Kidney (tissue), 14 donors: ENCODE data around the gene DNAAF5. TPM values are rescaled to one million over a fixed set of nuclear protein-coding genes. Genes with fewer than 3 reads are reported as not detected.

Source experiments
- DNase-seq, 5 donors: peaks; one replicate each; pipeline ENCODE4 v3.0.0-alpha.2; 2013 to 2020
- FAIRE-seq: peaks from 2 replicates; lab custom pipeline; 2012; peaks lifted over from hg19 to GRCh38; lab: Jason Lieb, UNC
- H3K27ac ChIP-seq, 2 donors: one replicate each; pipeline ENCODE4 v1.7.0; 2013; ENCODE audit warnings: low read depth in 2 of 2, low read length in 2 of 2, inconsistent platforms in 1 of 2
- H3K27me3 ChIP-seq: one replicate; pipeline ENCODE4 v1.7.1; 2013; ENCODE audit warnings: low read length, inconsistent platforms; ENCODE audit not compliant: control insufficient read depth, insufficient read depth
- H3K36me3 ChIP-seq, 3 donors: one replicate each; pipeline versions ENCODE4 v1.7.0 to v1.7.1; 2013; ENCODE audit warnings: low read length in 3 of 3, control low read depth in 1 of 3, inconsistent platforms in 1 of 3; ENCODE audit not compliant: insufficient read depth in 3 of 3, control insufficient read depth in 2 of 3
- H3K4me1 ChIP-seq, 3 donors: one replicate each; pipeline versions ENCODE4 v1.7.0 to v1.7.1; 2013; ENCODE audit warnings: low read length in 3 of 3, inconsistent platforms in 1 of 3, low read depth in 1 of 3; ENCODE audit not compliant: control insufficient read depth in 2 of 3, insufficient read depth in 2 of 3
- H3K4me3 ChIP-seq, 3 donors: one replicate each; pipeline versions ENCODE4 v1.7.0 to v1.8.1; 2013; ENCODE audit warnings: low read length in 3 of 3, control low read depth in 1 of 3, inconsistent platforms in 1 of 3
- H3K9ac ChIP-seq, 3 donors: one replicate each; pipeline versions ENCODE4 v1.7.0 to v1.7.1; 2013; ENCODE audit warnings: low read length in 3 of 3, control low read depth in 1 of 3, inconsistent platforms in 1 of 3
- H3K9me3 ChIP-seq, 3 donors: one replicate each; pipeline versions ENCODE4 v1.7.0 to v1.7.1; 2013; ENCODE audit warnings: low read length in 3 of 3, control low read depth in 1 of 3, inconsistent platforms in 1 of 3; ENCODE audit not compliant: control insufficient read depth in 2 of 3, insufficient read depth in 1 of 3
- intact Hi-C: fragments of 100-400 bp; cut with DNase I; formaldehyde crosslinking; loops from one replicate; pipeline ENCODE4 v1.11.1; 2022
- polyA plus RNA-seq: library from polyadenylated mRNA; stranded (reverse); fragments of 350-450 nt; fragmentation: Illumina TruSeq; extraction: RNeasy Lipid Tissue Mini Kit (QIAGEN cat#74804); gene quantifications from one replicate; pipeline ENCODE4 v1.2.3, GENCODE V29; 2014; ENCODE audit warnings: low read depth, low replicate concordance; ENCODE audit not compliant: insufficient read depth
- total RNA-seq: library from RNA; stranded (reverse); fragmentation: NEBNext Ultra II Directional; extraction: Animal tissue kit (Norgen Biotek cat#: 25700); gene quantifications from one replicate; pipeline ENCODE4 v1.2.1, GENCODE V29; 2021
- TF ChIP-seq, protein P1 (sequence below): IDR thresholded peaks from 3 replicates; pipeline ENCODE4 v1.5.1; 2012; ENCODE audit warnings: mild to moderate bottlenecking, moderate library complexity, borderline replicate concordance; ENCODE audit not compliant: insufficient read depth; ENCODE audit errors: extremely low read depth
- donor health status: control.
- donor health status: control.
- donor health status: control.
- donor health status: control.
- donor health status: control.
- donor health status: DM: yes; HTN: yes; CAD: no.
- donor health status: Normal renal cell carcinoma (clear cell type).

DNAAF5 gene
- total and polyA plus RNA-seq, 2 donors from 2014 or later = 11.6 to 29.7 TPM

DNA sequence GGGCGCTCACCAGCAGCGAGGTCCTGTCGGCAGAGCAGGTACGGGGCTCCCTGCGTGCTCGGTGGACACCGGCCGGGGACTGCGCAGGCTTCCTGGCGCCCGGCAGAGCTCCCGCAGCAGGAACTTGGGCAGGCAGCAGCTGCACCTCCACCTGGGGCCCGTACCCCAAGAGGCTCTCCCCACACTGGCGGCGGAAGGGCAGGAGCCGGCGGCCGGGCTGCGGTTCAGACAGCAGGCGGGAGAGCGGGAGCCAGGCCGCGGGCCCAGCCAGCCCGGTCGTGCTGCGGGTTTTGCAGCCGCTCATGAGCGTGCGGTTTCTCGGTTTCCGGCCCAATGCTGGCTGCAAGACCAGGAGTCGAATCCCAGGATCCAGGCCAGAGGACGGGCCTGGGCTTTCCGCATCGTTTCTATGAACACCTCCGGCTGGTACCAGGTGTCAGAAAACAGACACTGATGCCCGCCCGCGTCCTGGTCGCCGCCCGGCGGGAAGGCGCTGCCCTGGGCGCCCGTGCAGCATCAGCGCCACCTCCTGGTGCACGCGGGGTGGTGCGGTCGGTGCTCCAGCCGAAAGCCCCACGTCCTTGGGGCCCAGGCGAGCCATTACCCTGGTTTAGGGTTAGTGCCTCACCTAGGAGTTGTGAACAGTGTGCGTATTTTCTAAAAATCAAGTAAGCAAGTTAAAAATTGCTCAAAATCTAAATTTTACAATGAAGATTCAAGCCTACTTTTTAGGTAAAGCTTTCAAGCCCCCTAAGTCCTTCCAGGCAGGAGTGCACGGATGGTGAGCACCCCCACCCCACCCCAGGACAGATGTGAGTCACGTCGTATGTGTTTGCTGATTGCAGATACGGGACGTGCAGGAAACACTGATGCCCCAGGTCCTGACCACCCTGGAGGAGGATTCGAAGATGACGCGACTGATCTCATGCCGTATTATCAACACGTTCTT, 47.9 kb downstream of the DNAAF5 start:
- no peaks in the 10 kb centered on the region for H3K9me3 ChIP-seq
- DNase-seq (peak; percentile 63 to 82 (median 73)), FAIRE-seq (no peak)
- H3K4me1 ChIP-seq = peaks cover 7 to 25% (median 24%) of the 10 kb centered on the region in 3 donors
- intact Hi-C loops = no loop called here
- H3K9ac ChIP-seq = peak overlapping the region in 1 of 3 donors; percentile 34
- no peaks in the 10 kb centered on the region for H3K27me3 ChIP-seq
- H3K36me3 ChIP-seq = peaks cover 2 to 10% (median 8%) of the 10 kb centered on the region in 3 donors
- no peak overlapping the region for H3K27ac ChIP-seq
- TF ChIP-seq, protein P1, sequence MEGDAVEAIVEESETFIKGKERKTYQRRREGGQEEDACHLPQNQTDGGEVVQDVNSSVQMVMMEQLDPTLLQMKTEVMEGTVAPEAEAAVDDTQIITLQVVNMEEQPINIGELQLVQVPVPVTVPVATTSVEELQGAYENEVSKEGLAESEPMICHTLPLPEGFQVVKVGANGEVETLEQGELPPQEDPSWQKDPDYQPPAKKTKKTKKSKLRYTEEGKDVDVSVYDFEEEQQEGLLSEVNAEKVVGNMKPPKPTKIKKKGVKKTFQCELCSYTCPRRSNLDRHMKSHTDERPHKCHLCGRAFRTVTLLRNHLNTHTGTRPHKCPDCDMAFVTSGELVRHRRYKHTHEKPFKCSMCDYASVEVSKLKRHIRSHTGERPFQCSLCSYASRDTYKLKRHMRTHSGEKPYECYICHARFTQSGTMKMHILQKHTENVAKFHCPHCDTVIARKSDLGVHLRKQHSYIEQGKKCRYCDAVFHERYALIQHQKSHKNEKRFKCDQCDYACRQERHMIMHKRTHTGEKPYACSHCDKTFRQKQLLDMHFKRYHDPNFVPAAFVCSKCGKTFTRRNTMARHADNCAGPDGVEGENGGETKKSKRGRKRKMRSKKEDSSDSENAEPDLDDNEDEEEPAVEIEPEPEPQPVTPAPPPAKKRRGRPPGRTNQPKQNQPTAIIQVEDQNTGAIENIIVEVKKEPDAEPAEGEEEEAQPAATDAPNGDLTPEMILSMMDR = peak; percentile 83
- H3K4me3 ChIP-seq = no peak overlapping the region

DNA sequence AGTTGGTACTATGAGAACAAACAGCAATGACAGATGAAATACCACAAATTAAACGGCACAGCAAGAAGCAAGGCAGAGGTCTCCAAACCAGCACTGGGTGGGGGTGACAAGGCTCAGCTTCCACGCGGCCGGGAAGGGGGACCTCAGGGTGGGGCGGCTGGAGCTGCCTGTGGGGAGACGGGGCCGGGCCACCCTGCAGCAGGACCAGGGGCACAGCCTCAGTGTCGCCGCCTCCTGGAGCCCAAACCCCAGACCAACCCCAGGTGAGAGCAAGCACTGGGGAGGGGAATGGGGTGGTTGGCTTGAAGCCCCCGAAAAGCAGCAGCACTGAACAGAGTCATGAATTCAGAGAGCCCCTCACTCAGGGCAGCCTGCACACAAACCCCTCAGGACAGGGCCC, 49.9 kb downstream of the DNAAF5 start:
- no peak overlapping the region for H3K9ac ChIP-seq
- TF ChIP-seq, protein P1 = no peak
- DNase-seq (peak in 1 of 5 donors; percentile 49), FAIRE-seq (no peak)
- H3K27ac ChIP-seq = no peak overlapping the region
- H3K4me1 ChIP-seq = peaks cover 4 to 13% (median 10%) of the 10 kb centered on the region in 3 donors
- no peak overlapping the region for H3K4me3 ChIP-seq
- no peaks in the 10 kb centered on the region for H3K9me3 ChIP-seq
- intact Hi-C loops = no loop called here
- no peaks in the 10 kb centered on the region for H3K27me3 ChIP-seq
- peaks cover 2 to 12% (median 11%) of the 10 kb centered on the region in 3 donors for H3K36me3 ChIP-seq

- no peaks in the 10 kb centered on the region for H3K9me3 ChIP-seq
- no peaks in the 10 kb centered on the region for H3K27me3 ChIP-seq
- no peak overlapping the region for H3K4me3 ChIP-seq
- TF ChIP-seq, protein P1 = no peak
- FAIRE-seq = no peak
- no peak overlapping the region for H3K9ac ChIP-seq
- no peak overlapping the region for H3K27ac ChIP-seq
- peaks cover 2 to 17% (median 11%) of the 10 kb centered on the region in 3 donors for H3K36me3 ChIP-seq
- intact Hi-C loops = no loop called here
- peak in 1 of 5 donors; percentile 29 for DNase-seq
- H3K4me1 ChIP-seq = peaks cover 0 to 6% (median 2%) of the 10 kb centered on the region in 3 donors
Observed at GRCh38 chr7:776992-777727, 50.7 kb downstream of the DNAAF5 start.
